Posterior vena cava (tissue), 2 donors: ENCODE results near the gene GBE1. TPM values are rescaled to one million over a fixed set of nuclear protein-coding genes. Genes with fewer than 3 reads are reported as not detected.
"Not testable (repeated sequence)": the region's sequence is repeated elsewhere in the genome, so short reads cannot be mapped to it uniquely, and the experiment has no call there.

ENCODE experiments used
- DNase-seq: peaks from one replicate; pipeline ENCODE4 v3.0.0-alpha.2; 2020; ENCODE audit warnings: low spot score
- intact Hi-C, 2 donors: fragments of 100-400 bp; cut with DNase I; formaldehyde crosslinking; loops; one replicate each; pipeline versions ENCODE4 v1.14.1 to v1.14.2; 2022 to 2023
- total RNA-seq, 2 donors: library from RNA; stranded (reverse); fragmentation: NEBNext Ultra II Directional; extraction: Animal tissue kit (Norgen Biotek cat#: 25700); gene quantifications; one replicate each; pipeline ENCODE4 v1.2.1, GENCODE V29; 2021
- donor health status: DM: yes; HTN: yes; CAD: no.
- donor health status: DM: yes; HTN: yes; CAD: no.

GBE1 gene
- total RNA-seq, 2 donors from 2014 or later = 39.3 to 71.4 TPM

DNA sequence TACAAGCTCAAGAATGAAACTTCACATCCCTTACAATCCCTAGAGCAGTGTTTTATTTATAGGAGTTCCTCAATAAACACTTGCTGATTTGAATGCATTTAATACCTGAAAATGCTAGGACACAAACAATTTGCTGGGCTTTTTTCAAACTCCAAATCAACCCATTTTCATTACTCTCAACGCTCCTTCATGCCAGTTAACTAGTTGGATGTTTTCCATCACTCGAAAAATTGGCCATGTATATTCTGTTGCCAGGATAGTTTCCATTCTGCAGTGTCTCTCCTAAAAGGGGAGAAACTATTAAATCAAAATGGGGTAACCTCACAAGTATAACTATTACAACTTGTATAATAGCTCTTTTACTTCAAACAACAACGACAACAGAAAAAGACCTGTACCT, 1.2 kb downstream of the GBE1 start:
- intact Hi-C loops = no loop called here

DNA sequence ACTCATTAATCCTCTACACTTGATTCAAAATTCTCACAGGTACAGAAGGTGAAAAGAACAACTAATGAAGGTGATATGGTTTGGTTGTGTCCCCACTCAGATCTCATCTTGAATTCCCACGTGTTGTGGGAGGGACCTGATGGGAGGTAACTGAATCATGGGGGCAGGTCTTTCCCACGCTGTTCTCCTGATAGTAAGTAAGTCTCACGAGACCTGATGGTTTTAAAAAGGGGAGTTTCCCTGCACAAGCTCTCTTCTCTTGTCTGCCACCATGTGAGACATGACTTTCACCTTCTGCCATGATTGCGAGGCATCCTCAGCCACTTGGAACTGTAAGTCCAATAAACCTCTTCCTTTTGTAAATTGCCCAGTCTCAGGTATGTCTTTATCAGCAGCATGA, 2.7 kb downstream of the GBE1 start:
- intact Hi-C loops, DNase-seq: not testable (repeated sequence)

More for the DNA sequence above, 1.2 kb downstream of the GBE1 start:
- DNase-seq = no peak

DNA sequence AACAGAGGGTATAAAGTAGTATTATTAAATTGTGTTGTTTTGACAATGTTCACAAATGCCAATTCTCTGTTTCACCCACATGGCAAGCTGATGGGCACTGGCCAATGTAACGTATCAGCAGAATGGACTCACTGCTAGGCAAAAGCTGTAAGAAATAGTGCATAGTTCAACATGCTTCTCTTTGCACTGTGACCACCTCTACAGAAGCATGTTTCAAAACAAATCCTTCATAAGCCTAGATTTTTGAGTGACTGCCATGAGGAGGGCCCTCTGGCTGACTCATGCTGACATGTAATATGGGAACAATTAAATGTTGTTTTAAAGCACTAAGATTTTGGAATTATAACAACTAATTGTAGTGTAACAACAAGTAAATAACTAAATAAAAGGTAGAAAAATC, 3.2 kb downstream of the GBE1 start:
- intact Hi-C loops = no loop called here
- DNase-seq = no peak

GRCh38 chr3:81753416-81754027, 7.9 kb downstream of the GBE1 start:
- DNase-seq = no peak
- intact Hi-C loops = no loop called here

- no peak for DNase-seq
- intact Hi-C loops = no loop called here
Observed at GRCh38 chr3:81752604-81753003, 8.8 kb downstream of the GBE1 start.

- intact Hi-C loops = no loop called here
- DNase-seq = no peak
Observed at GRCh38 chr3:81749265-81749664, 12.2 kb downstream of the GBE1 start.

DNA sequence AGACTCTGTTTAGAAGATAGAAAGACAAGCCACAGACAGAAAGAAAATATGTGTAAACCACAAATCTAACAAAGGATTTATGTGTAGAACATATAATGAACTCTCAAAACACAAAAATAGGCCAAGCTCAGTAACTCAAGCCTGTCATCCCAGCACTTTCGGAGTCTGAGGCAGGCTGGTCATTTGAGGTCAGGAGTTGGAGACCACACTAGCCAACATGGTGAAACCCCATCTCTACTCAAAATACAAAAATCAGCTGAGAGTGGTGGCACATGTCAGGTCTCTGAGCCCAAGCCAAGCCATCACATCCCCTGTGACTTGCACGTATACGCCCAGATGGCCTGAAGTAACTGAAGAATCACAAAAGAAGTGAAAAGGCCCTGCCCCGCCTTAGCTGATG, 14.2 kb downstream of the GBE1 start:
- DNase-seq, intact Hi-C loops: not testable (repeated sequence)

- DNase-seq = no peak
- intact Hi-C loops = no loop called here
Observed at GRCh38 chr3:81744366-81744765, 17.1 kb downstream of the GBE1 start.

- intact Hi-C loops = no loop called here
- DNase-seq = no peak
Observed at GRCh38 chr3:81743096-81744025, 18.1 kb downstream of the GBE1 start.

- intact Hi-C loops = no loop called here
- DNase-seq = no peak
Observed at GRCh38 chr3:81742581-81742980, 18.9 kb downstream of the GBE1 start.

DNA sequence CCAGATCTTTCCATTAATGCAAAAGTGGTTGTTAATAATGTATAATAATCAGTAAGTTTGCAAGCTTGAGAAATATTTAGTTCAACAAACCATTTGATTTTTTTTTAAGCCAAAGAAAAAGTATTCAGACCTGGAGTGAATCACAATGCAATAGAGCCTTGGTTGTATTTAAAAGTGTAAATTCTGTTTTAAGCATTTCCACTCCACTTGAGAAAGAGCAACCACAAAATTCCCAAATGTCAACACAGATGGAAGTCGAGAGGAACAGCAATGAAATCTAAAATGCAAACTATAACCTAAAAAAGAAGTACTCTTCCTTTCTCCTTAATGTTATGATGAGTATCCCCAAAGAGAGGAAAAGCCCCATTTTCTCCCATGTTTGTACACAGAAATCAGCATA, 20.2 kb downstream of the GBE1 start:
- intact Hi-C loops = no loop called here

GRCh38 chr3:81740731-81741130, 20.7 kb downstream of the GBE1 start:
- intact Hi-C loops = no loop called here
- DNase-seq = no peak

More for the DNA sequence above, 20.2 kb downstream of the GBE1 start:
- no peak for DNase-seq

- intact Hi-C loops = no loop called here
Observed at GRCh38 chr3:81735334-81735733, 26.1 kb downstream of the GBE1 start.

DNA sequence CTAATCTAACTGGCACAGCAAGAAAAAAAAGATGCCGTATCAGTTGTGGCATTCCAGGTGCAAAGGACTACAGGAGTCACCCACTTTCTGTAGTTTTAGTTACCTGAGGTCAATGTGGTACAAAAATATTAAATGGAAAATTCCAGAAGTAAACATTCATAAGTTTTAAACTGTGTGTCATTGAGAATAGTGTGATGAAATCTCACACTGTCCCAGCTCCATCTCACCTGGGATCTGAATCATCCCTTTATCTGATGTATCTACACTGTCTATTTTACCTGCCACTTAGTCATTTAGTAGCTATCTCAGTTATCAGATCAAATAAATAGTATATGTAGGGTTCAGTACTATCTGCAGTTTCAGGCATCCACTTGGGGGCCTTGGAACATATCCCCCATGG, 26.7 kb downstream of the GBE1 start:
- intact Hi-C loops = no loop called here

More at GRCh38 chr3:81735334-81735733, 26.1 kb downstream of the GBE1 start:
- DNase-seq = no peak

DNA sequence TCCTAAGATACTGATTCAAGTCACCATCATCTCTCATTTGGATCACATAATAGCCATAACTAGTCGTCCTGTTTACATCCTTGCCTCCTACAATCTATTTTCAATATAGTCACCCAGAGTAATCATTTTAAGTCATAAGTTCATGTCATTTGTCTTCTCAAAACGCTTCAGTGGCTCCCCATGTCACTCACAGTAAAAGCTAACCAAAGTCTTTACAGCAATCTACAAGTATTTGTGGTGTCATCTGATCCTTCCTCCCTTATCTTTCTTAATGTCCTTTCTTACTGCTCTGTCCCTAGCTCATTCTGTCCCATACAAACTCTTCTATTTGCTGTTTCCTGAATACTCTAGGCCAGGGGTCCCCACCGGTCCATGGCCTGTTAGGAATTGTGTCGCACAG, 28.8 kb downstream of the GBE1 start:
- DNase-seq = no peak
- intact Hi-C loops = no loop called here

More for the DNA sequence above, 26.7 kb downstream of the GBE1 start:
- no peak for DNase-seq

GRCh38 chr3:81728766-81729544, 32.5 kb downstream of the GBE1 start:
- no peak for DNase-seq
- intact Hi-C loops = no loop called here

DNA sequence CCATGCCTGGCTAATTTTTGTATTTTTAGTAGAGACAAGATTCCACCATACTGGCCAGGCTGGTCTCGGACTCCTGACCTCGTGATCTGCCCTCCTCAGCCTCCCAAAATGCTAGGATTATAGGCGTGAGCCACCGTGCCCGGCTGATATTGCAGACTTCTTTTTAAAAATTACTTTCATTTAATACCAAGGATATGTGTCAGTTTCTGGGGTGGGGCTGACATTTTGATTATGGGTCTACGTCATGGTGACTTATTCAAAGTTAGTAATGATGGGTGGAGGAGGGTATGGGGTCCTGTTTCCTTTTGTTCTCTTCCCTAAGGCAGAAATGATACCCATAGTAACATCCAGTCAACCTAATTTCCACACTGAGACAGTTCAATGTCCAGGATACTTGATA, 34.7 kb downstream of the GBE1 start:
- intact Hi-C loops = no loop called here
- no peak for DNase-seq

DNA sequence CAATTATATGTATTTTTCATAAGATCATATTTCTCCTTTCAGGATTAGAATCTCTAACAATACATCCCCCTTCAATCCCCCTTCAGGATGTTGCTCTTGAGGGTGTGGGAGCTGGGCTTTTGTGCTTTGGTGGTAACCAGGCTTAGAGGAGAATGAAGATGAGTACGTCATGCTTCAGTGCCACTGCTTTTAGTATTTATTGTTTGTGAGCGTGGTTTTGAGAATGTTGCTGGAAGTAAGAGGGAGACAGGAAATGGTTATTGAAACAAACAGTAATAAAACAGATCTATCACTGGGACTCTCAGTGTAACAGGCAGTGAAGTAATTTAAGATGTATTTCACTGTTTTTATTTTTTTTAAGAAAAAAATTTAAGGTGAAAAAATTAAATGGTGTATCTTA, 35.3 kb downstream of the GBE1 start:
- DNase-seq = no peak
- intact Hi-C loops = no loop called here

GRCh38 chr3:81723732-81724313, 37.6 kb downstream of the GBE1 start:
- no peak for DNase-seq
- intact Hi-C loops = no loop called here

- no peak for DNase-seq
- intact Hi-C loops = no loop called here
Observed at GRCh38 chr3:81718311-81718710, 43.1 kb downstream of the GBE1 start.
